GM19467 (cell line): ENCODE results near the gene ENO4.

Experiments
- ATAC-seq: cut with Tn5 transposase; IDR thresholded peaks from one replicate; pipeline ENCODE4 v1.9.1; 2021; ENCODE audit warnings: mild to moderate bottlenecking, moderate library complexity; ENCODE audit not compliant: unreplicated experiment

ENO4 gene

GRCh38 chr10:116910910-116911309, 61.6 kb downstream of the ENO4 start:
- no peak for ATAC-seq

- no peak for ATAC-seq
Measured at GRCh38 chr10:116912162-116912561, 62.9 kb downstream of the ENO4 start.

- no peak for ATAC-seq
Measured at GRCh38 chr10:116913695-116914094, 64.4 kb downstream of the ENO4 start.

- no peak for ATAC-seq
Measured at GRCh38 chr10:116915340-116915739, 66.0 kb downstream of the ENO4 start.

- no peak for ATAC-seq
Measured at GRCh38 chr10:116917481-116917880, 68.2 kb downstream of the ENO4 start.

DNA sequence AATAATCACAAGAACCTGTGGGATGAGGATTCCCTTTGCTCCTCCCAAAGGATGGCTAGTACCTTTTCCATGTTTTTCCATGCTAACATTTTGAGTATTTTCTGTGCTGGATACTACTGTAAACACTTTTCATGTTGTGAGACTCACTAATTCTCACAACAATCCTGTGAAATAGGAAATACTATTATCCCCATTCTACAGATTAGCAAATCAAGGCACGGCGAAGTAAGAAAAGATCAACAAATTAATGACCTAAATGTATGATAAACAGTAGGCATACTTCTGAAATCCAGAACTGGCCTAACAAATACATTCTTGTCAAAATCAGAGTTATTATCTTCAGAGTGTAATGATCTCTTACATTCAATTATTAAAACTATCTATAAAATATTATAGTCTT, 69.3 kb downstream of the ENO4 start:
- no peak for ATAC-seq

GRCh38 chr10:116919164-116919563, 69.9 kb downstream of the ENO4 start:
- ATAC-seq: no peak

- ATAC-seq: no peak
Measured at GRCh38 chr10:116919706-116920105, 70.4 kb downstream of the ENO4 start.

DNA sequence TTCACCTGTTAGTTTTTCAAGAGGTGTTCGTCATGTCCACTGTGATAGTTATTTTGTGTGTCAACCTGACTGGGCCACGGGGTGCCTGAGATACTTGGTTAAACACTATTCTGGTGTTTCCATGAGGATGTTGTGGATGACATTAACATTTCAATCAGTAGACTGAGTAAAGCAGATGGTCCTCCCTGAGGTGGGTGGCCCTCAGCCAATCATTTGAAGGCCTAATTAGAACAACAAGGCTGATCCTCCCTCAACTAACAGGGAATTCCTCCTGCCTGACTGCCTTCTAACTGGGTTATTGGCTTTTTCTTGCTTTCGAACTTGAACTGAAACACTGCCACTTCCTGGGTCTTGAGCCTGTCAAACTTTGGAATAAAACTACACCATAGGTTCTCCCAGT, 75.8 kb downstream of the ENO4 start:
- ATAC-seq: no peak

GRCh38 chr10:116926426-116926825, 77.1 kb downstream of the ENO4 start:
- ATAC-seq: no peak

- no peak for ATAC-seq
Measured at GRCh38 chr10:116931806-116932205, 82.5 kb downstream of the ENO4 start.
